ENCODE data around the gene VAT1L.

The VAT1L gene

GRCh38 chr16:77874347-77874746, 86.0 kb downstream of the VAT1L start:
- DNase-seq = no peak

DNA sequence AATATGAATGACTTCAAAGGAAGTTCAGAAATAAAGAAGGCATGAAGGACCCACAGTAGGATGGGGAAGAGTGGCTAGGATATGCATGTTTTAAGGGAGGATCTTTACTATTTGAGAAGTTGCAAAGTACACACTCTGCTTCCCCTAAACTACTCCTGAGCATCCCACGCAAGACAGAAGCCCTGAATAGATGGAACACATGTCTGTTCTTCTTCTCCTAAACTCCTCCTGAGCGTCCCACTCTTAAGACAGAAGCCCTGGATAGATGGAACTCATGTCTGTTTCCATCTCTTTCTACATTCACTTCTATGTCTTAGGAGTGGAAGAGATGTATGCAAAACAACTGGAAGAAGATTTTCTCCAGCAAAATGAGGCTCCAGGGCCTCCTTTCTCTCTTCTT, 88.4 kb downstream of the VAT1L start:
- no peak for DNase-seq

- DNase-seq = no peak
Observed at GRCh38 chr16:77877712-77878347, 89.5 kb downstream of the VAT1L start.

DNA sequence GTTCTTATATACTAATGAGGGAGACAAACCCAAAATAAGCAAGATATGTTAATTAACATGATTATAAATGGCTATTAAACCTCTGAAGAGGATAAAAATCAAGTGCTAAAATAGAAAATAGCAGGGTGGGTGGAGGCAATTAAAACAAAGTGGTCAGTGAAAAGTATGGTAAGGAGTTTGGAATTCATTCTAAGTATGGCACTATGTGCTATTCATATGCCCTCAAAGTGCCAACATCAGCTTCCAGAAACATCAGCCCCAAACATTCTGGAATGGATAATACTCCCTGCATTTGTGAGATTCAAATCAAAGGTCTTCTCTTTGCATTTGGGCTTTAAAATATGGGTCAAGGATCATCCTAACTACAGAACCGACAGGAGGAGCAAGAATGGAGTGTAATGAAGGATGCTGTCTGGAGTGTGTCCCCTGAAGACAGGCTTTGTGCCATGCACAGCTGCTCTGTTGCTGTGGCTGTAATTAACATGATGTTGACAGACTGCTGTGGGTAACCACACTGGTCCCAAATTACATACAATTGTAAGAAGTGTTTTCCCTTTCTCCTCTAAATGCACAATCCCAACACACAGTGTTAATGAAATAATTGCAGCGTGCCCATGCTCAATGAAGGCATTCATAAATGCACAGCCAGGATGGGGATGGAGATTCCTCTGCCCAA, 93.1 kb downstream of the VAT1L start:
- DNase-seq = no peak

DNA sequence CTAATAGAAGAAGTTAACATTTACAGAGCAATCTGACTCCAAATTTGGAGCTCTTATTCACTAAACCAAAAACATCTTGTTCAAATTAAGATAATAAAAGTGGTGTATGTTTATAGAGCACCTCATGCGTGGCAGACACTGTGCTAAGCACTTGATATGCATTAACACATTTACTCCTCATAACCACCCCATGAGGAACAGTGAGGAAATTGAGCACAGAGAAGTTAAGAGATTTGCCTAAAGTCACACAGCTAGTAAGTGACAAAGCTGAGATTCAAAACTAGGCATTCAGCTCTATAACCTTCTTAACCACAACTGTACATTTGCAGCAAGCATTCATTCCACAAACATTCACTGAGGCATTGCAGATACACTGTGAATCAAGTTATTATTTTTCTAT, 94.0 kb downstream of the VAT1L start:
- no peak for DNase-seq

GRCh38 chr16:77885571-77886295, 97.4 kb downstream of the VAT1L start:
- DNase-seq = no peak

GRCh38 chr16:77888871-77889270, 100.5 kb downstream of the VAT1L start:
- no peak for DNase-seq

DNA sequence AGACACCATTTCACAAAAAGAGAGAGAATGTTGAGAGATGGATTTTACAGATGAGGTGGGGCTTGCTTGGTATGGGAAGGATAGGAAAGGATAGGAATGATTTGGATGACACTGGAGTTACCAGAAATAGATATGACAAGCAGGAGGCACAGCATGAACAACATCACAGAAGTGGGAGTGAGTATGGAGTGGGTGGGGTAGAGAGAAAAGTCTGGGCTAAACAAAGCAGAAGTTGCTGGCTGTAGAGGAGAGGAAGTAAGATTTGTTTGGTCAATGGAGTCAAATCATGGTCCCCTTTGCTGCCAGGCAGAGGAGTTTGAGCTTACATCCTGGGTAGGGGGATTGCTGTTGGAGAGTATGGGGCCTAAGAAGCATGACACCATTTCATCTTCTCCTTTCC, 101.7 kb downstream of the VAT1L start:
- no peak for DNase-seq

DNA sequence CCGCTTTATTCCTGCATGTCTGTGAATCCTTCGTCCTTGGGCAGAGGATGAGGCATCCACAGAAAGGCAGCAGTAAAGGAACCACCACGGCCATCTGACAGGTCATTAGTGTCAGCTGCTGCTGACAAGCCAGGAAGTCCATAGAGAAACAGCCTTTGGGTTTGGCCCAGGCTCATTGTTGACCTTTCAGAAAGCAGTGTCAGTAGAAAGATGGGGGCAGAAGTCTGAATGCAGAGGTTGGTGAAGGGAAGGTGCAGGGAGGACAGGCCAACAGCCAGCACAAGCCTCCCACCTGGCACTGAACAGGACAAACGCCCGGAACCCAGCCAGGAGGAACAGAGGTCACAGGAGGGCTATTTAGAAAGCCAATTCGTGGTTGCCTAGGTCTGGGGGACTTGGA, 105.8 kb downstream of the VAT1L start:
- DNase-seq = no peak

GRCh38 chr16:77895962-77896361, 107.6 kb downstream of the VAT1L start:
- no peak for DNase-seq

GRCh38 chr16:77896415-77897128, 108.2 kb downstream of the VAT1L start:
- DNase-seq = peak; percentile 68

- no peak for DNase-seq
Observed at GRCh38 chr16:77897129-77897437, 108.7 kb downstream of the VAT1L start.

GRCh38 chr16:77897831-77898605, 109.7 kb downstream of the VAT1L start:
- no peak for DNase-seq

DNA sequence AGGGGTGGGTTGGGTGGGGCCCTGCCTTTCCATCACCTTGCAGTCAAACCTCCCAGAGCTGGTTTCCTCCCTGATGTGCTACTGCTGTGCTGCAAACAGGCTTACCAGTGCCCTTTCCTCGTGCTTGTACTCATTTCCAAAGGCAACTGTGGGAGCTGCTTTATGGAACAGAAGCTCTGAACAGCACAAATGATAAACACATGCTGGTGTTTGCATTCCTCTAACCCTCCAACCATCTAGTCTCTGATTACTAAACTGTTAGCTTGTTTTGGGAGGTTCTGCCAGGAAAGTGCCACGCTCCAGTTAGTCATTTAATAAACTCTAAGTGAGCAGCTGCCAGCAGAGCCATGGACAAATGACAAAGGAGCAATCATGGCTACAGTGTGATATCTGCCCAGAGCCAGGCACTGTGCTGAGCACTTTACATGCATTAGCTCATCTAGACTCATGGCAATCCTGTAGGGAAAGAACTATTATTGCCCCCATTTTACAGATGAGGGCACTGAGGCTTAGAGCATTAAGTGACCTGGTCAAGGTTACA, 110.4 kb downstream of the VAT1L start:
- DNase-seq = peak; percentile 42

- DNase-seq = no peak
Observed at GRCh38 chr16:77899416-77899815, 111.1 kb downstream of the VAT1L start.

DNA sequence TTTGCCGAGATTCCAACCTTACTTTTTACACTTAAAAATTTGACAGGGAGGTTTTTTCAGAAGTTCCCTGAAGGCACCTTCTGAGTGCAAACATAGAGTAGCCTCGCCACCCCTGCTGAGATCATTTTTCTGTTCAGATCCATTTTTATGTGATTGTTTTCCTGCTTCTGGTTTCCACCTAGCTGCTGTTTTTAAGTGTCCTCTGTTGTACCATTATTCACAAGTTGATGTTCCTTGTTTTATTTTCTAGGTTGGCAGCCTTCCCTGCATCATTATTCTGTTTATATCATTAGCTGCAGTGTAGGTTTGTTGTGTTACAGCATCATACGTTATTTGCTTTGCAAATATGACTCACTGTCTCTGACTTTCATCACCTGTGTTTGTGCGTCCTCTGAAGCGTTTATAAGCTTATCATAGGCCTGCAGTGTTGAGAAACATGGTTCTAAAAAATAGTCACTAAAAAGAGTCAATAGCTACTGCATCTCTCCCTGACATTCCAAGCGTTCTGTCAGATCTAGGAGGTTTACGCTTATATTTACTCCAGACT, 117.1 kb downstream of the VAT1L start:
- no peak for DNase-seq

- no peak for DNase-seq
Observed at GRCh38 chr16:77910021-77910420, 121.7 kb downstream of the VAT1L start.

GRCh38 chr16:77912617-77913016, 124.3 kb downstream of the VAT1L start:
- no peak for DNase-seq

- DNase-seq = no peak
Observed at GRCh38 chr16:77913738-77914253, 125.4 kb downstream of the VAT1L start.

DNA sequence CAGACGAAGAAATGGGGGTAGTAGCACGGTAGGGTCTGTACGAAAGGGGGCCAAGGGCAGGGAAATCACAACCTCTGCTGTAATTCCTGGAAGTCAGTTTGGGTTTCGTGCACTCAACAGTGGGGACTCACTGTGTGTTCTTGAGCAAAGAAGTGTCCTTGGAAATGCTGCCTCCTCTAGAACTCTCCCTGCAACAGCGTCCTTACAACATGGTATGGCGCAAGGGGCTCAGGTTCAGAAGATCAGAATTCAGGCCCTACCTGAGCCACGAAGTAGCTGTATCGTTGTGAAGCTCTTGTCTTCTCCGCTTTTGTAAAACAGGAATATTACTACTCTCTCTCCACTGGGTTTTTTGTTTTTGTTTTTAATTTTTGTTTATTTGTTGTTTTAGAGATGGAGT, 127.7 kb downstream of the VAT1L start:
- no peak for DNase-seq

GRCh38 chr16:77917971-77918370, 129.6 kb downstream of the VAT1L start:
- DNase-seq = no peak

Data from eye (tissue), 1 donor.